Activated CD8-positive, alpha-beta memory T cell treated with anti-CD3 and anti-CD28 coated beads for 48 hours (primary cell): ENCODE data around the gene STAC3.

Experiments used
- DNase-seq, 3 experiments: peaks; one replicate each; pipeline ENCODE4 v3.0.0-alpha.2; 2020; ENCODE audit warnings: low read depth in 2 of 3, low spot score in 2 of 3

The STAC3 gene

DNA sequence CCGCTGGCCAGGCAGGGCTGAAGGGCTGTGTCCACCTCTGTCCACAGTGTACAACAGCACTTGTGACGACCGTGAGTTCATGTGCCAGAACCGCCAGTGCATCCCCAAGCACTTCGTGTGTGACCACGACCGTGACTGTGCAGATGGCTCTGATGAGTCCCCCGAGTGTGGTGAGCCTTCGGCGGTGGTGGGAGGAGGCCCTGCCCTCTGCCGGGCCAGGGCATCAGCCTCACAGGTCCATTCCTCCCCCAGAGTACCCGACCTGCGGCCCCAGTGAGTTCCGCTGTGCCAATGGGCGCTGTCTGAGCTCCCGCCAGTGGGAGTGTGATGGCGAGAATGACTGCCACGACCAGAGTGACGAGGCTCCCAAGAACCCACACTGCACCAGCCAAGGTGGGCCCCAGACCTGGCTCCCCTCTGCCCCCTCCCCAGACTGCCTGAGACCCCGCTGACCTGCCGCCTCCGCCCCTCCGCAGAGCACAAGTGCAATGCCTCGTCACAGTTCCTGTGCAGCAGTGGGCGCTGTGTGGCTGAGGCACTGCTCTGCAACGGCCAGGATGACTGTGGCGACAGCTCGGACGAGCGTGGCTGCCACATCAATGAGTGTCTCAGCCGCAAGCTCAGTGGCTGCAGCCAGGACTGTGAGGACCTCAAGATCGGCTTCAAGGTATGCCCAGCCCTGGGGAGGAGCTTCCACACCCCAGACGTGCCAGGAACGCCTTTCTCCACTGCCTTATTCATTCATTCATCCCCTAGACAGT lies 55.2 kb downstream of the STAC3 start:
- DNase-seq: no peak

DNA sequence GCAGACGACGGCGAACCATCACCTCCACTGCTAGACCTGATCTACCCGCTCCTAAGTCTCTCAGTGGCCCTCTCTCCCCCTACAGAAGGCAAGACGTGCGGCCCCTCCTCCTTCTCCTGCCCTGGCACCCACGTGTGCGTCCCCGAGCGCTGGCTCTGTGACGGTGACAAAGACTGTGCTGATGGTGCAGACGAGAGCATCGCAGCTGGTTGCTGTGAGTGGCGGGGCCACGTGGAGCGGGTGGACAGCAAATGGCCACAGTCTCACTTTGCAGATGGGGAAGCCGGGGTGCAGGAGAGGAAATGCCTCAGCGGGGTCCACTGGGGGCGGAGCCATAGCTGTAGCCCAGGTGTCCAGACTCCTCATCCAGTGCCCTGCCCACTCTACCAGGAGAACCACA lies 55.8 kb downstream of the STAC3 start:
- no peak for DNase-seq

DNA sequence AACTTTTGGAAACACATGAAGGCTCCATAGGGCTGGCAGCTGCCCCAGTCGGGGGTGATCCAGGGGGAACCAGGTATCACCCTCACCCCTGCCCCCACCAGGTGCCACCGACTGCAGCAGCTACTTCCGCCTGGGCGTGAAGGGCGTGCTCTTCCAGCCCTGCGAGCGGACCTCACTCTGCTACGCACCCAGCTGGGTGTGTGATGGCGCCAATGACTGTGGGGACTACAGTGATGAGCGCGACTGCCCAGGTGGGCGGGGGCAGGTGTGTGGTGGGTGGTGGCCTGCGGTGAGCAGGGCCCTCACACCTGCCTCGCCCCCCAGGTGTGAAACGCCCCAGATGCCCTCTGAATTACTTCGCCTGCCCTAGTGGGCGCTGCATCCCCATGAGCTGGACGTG lies 56.7 kb downstream of the STAC3 start:
- no peak for DNase-seq

DNA sequence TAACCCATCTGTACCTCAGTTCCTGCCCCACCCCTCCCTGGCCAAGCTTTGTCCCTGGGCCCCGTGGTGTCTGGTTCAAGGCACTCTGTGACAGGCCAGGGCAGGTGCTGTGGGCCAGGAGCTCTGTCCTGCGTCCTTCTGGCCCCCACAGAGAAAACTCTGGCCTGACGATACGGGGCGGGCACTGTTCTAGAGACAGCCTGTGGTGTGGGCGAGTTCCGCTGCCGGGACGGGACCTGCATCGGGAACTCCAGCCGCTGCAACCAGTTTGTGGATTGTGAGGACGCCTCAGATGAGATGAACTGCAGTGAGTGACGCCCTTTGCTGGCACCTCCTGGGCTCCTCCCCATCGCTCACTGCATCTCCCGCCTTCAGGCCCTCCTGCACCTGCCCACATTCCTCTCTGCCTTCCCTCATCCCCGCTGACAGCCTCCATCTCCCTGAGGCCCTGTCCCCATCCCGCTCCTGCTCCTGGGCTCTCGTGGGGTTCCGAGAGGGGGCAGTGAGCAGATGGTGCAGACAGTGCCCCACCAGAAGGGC lies 57.2 kb downstream of the STAC3 start:
- DNase-seq: no peak
